MM.1S (cell line): ENCODE data around the gene MUC5B.

Experiments used
- DNase-seq: peaks from one replicate; pipeline ENCODE4 v3.0.0-alpha.2; 2015
- H2AFZ ChIP-seq: fragments of 300-600 bp; sonication (generic); 2 replicates; pipeline ENCODE4 v1.6.0; 2016; ENCODE audit warnings: antibody characterized with exemption, low read length
- H3F3A ChIP-seq: fragments of 300-600 bp; sonication (generic); 2 replicates; pipeline ENCODE4 v1.6.1; 2016; ENCODE audit warnings: mild to moderate bottlenecking, antibody characterized with exemption, low read length, moderate library complexity, mixed read lengths; ENCODE audit not compliant: insufficient read depth
- H3K27ac ChIP-seq: fragments of 300-600 bp; sonication (generic); 2 replicates; pipeline ENCODE4 v1.5.1; 2016; ENCODE audit warnings: mild to moderate bottlenecking, low read length
- H3K27me3 ChIP-seq: fragments of 300-600 bp; sonication (generic); replicated peaks from 2 replicates; pipeline ENCODE4 v1.6.0; 2016; ENCODE audit warnings: low read length; ENCODE audit not compliant: insufficient read depth
- H3K36me3 ChIP-seq: fragments of 300-600 bp; sonication (generic); replicated peaks from 2 replicates; pipeline ENCODE4 v1.6.1; 2016; ENCODE audit warnings: mild to moderate bottlenecking, low read length, mixed read lengths; ENCODE audit not compliant: insufficient read depth
- H3K4me1 ChIP-seq: fragments of 300-600 bp; sonication (generic); 2 replicates; pipeline ENCODE4 v1.6.1; 2016; ENCODE audit warnings: low read length, mixed read lengths
- H3K4me2 ChIP-seq: fragments of 300-600 bp; sonication (generic); 2 replicates; pipeline ENCODE4 v1.6.0; 2016; ENCODE audit warnings: low read depth, low read length
- H3K4me3 ChIP-seq: fragments of 300-600 bp; sonication (generic); 2 replicates; pipeline ENCODE4 v1.5.1; 2016; ENCODE audit warnings: low read length, mixed read lengths
- H3K79me2 ChIP-seq: fragments of 300-600 bp; sonication (generic); 2 replicates; pipeline ENCODE4 v1.6.1; 2016; ENCODE audit warnings: mixed run types, low read length, mixed read lengths
- H3K9ac ChIP-seq: fragments of 300-600 bp; sonication (generic); 2 replicates; pipeline ENCODE4 v1.6.1; 2016; ENCODE audit warnings: low read length, mixed read lengths
- H3K9me2 ChIP-seq: fragments of 300-600 bp; sonication (generic); replicated peaks from 2 replicates; pipeline ENCODE4 v1.6.1; 2016; ENCODE audit warnings: mild to moderate bottlenecking, low read length, mixed read lengths; ENCODE audit not compliant: insufficient read depth
- H3K9me3 ChIP-seq: fragments of 300-600 bp; sonication (generic); replicated peaks from 2 replicates; pipeline ENCODE4 v1.6.1; 2016; ENCODE audit warnings: mild to moderate bottlenecking, low read length, mixed read lengths; ENCODE audit not compliant: insufficient read depth
- H4K20me1 ChIP-seq: fragments of 300-600 bp; sonication (generic); 2 replicates; pipeline ENCODE4 v1.6.1; 2016; ENCODE audit warnings: mild to moderate bottlenecking, low read length, moderate library complexity, mixed read lengths; ENCODE audit not compliant: insufficient read depth
- EZH2 ChIP-seq: fragments of 300-600 bp; sonication (generic); optimal IDR thresholded peaks from 2 replicates; pipeline ENCODE3; 2017; ENCODE audit warnings: low read depth, mild to moderate bottlenecking, antibody characterized with exemption, low read length, mixed read lengths
- EZH2phosphoT487 ChIP-seq: fragments of 300-600 bp; sonication (generic); IDR thresholded peaks from 2 replicates; pipeline ENCODE4 v1.6.1; 2018; ENCODE audit warnings: antibody characterized with exemption, low read length
- TF ChIP-seq, protein P1 (sequence below): fragments of 300-600 bp; sonication (generic); IDR thresholded peaks from 2 replicates; pipeline ENCODE4 v1.5.1; 2016; ENCODE audit warnings: antibody characterized with exemption, low read length, mixed read lengths

The MUC5B gene

DNA sequence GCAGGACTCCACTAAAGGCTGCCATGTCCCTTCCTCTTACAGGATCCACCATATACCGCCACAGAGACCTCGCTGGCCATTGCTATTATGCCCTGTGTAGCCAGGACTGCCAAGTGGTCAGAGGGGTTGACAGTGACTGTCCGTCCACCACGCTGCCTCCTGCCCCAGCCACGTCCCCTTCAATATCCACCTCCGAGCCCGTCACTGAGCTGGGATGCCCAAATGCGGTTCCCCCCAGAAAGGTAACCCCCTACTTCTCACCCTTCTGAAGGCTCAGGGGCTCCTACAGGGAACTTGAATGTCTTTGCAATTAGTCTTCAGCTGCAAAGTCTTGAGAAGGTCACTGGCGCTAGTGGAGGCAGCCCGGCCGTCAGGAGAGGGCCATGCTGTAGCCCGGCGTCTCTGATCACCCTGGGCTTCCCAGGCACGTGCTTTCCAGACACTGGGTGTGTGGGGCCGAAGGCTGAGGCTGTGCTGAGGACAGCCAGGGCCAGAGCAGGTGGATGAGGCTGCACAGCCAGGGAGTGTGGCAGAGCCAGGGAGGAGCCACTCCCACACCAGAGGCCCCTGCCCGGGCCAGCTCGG lies 30.0 kb upstream of the MUC5B start:
- H3K9me2 ChIP-seq: no peaks in the 10 kb centered on the region
- H3K79me2 ChIP-seq: no peaks in the 10 kb centered on the region
- no peaks in the 10 kb centered on the region for H4K20me1 ChIP-seq
- H2AFZ ChIP-seq: no peak overlapping the region
- TF ChIP-seq, protein P1, sequence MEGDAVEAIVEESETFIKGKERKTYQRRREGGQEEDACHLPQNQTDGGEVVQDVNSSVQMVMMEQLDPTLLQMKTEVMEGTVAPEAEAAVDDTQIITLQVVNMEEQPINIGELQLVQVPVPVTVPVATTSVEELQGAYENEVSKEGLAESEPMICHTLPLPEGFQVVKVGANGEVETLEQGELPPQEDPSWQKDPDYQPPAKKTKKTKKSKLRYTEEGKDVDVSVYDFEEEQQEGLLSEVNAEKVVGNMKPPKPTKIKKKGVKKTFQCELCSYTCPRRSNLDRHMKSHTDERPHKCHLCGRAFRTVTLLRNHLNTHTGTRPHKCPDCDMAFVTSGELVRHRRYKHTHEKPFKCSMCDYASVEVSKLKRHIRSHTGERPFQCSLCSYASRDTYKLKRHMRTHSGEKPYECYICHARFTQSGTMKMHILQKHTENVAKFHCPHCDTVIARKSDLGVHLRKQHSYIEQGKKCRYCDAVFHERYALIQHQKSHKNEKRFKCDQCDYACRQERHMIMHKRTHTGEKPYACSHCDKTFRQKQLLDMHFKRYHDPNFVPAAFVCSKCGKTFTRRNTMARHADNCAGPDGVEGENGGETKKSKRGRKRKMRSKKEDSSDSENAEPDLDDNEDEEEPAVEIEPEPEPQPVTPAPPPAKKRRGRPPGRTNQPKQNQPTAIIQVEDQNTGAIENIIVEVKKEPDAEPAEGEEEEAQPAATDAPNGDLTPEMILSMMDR: no peak
- no peak for TF ChIP-seq EZH2
- TF ChIP-seq EZH2phosphoT487: no peak
- H3K9me3 ChIP-seq: no peaks in the 10 kb centered on the region
- H3K4me3 ChIP-seq: no peak overlapping the region
- H3K4me1 ChIP-seq: no peaks in the 10 kb centered on the region
- H3F3A ChIP-seq: no peaks in the 10 kb centered on the region
- peaks cover 58% of the 10 kb centered on the region for H3K27me3 ChIP-seq
- no peaks in the 10 kb centered on the region for H3K36me3 ChIP-seq
- no peak overlapping the region for H3K4me2 ChIP-seq
- DNase-seq: no peak
- no peak overlapping the region for H3K9ac ChIP-seq
- H3K27ac ChIP-seq: no peak overlapping the region

DNA sequence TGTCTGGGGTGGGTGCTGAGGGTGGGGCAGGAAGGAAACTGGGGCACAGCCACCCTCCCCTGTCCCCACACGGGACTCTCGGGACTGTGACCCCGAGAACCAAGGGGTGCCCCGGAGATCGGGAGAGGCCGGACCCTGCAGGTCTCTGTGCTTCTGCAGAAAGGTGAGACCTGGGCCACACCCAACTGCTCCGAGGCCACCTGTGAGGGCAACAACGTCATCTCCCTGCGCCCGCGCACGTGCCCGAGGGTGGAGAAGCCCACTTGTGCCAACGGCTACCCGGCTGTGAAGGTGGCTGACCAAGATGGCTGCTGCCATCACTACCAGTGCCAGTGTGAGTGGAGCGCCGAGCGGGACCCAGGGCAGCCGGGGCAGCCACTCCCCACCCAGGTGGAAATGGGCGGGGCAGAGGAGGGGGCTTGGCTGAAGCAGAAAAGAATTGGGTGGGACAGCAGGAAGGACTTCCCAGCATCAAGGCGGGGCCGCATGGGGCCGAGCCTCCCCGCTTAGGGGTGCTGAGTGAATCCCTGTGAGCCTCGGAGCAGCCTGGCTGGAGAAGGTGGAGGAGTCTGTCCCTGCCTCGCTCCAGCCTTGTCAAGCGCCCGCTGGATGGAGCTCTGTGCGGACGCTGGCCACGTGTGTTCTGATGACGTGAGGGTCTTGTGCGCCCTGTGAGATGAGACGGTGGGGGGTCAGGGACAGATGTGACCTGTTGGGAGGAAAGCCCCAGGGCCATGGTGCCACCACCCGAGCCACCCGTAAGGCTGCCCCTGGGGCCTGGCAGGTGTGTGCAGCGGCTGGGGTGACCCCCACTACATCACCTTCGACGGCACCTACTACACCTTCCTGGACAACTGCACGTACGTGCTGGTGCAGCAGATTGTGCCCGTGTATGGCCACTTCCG lies 29.3 kb upstream of the MUC5B start:
- Histone ChIP-seq H4K20me1 (no peaks in the 10 kb centered on the region), H3K9ac (no peak overlapping the region), H3K4me3 (no peak overlapping the region), H3F3A (no peaks in the 10 kb centered on the region), H3K36me3 (no peaks in the 10 kb centered on the region), H3K27me3 (peaks cover 66% of the 10 kb centered on the region), H3K4me2 (no peak overlapping the region), H3K79me2 (no peaks in the 10 kb centered on the region), H3K27ac (no peak overlapping the region), H3K9me2 (no peaks in the 10 kb centered on the region), H3K4me1 (no peaks in the 10 kb centered on the region), H3K9me3 (no peaks in the 10 kb centered on the region), H2AFZ (no peak overlapping the region)
- DNase-seq: no peak
- TF ChIP-seq EZH2 (no peak), EZH2phosphoT487 (no peak)
- TF ChIP-seq, protein P1: no peak

DNA sequence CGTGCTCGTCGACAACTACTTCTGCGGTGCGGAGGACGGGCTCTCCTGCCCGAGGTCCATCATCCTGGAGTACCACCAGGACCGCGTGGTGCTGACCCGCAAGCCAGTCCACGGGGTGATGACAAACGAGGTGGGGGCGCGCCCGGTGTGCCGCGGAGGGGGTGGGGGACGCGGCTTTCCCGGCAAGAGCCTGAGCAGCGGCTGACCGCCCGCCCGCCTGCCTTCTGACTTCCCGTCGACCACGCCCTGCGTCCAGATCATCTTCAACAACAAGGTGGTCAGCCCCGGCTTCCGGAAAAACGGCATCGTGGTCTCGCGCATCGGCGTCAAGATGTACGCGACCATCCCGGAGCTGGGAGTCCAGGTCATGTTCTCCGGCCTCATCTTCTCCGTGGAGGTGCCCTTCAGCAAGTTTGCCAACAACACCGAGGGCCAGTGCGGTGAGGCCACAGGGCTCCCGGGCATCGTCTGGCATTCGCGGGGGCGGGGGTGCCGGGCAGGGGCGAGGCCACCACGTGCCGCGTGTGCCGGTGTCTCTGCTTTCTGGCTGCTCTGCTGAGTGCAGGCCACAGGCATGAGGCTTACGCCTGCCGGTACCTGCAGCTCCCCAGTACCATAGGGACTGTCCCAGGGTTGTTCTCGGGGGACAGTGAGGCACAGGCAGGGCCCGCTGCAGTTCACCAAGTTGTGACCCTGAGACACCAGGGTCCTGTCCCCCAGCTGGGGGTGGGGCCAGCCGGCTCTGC lies 28.5 kb upstream of the MUC5B start:
- Histone ChIP-seq H3K79me2 (no peaks in the 10 kb centered on the region), H4K20me1 (no peaks in the 10 kb centered on the region), H3K27me3 (peaks cover 69% of the 10 kb centered on the region), H3F3A (no peaks in the 10 kb centered on the region), H2AFZ (no peak overlapping the region), H3K4me1 (no peaks in the 10 kb centered on the region), H3K36me3 (no peaks in the 10 kb centered on the region), H3K4me2 (no peak overlapping the region), H3K9me3 (no peaks in the 10 kb centered on the region), H3K27ac (no peak overlapping the region), H3K9ac (no peak overlapping the region), H3K4me3 (no peak overlapping the region), H3K9me2 (no peaks in the 10 kb centered on the region)
- TF ChIP-seq, protein P1: no peak
- no peak for TF ChIP-seq EZH2phosphoT487
- no peak for TF ChIP-seq EZH2
- no peak for DNase-seq
